ENCODE measurements around the gene VWA2.

The VWA2 gene

DNA sequence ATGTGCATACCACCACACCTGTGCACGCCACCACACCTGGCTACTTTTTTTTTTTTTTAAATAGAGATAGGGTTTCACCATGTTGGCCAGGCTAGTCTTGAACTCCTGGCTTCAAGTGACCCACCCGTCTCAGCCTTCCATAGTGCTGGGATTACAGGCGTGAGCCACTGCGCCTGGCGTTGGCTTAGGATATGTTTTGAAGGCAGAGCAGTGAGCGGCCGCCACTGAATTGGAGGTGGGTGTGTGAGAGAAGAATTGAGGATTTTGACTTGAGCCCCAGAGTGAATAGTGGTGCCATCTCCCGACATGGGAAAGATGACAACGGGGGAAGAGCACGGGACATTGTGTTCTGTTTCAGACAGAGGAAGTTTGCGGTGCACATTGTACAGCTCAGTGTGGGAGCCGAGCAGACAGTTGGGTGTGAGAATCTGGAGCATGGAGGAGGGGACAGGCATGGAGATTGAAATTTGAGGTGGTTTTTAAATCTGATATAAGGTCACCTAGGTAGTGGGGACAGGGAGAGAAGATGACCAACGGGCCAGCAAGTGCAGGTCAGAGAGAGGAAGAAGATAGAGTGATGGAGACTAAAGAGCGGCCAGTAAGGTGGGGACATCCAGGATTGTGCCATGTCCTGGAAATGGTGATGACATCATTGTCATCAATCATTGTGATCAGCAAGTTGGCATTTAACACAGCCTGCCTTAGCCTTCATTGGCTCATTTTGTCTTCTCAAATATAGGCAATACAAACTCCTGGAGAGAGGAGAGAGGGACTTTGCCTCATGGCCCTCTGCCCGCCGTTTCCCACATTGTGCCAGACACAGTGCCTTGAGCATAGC is 35.8 kb downstream of the VWA2 start:
- TF ChIP-seq, protein P1, sequence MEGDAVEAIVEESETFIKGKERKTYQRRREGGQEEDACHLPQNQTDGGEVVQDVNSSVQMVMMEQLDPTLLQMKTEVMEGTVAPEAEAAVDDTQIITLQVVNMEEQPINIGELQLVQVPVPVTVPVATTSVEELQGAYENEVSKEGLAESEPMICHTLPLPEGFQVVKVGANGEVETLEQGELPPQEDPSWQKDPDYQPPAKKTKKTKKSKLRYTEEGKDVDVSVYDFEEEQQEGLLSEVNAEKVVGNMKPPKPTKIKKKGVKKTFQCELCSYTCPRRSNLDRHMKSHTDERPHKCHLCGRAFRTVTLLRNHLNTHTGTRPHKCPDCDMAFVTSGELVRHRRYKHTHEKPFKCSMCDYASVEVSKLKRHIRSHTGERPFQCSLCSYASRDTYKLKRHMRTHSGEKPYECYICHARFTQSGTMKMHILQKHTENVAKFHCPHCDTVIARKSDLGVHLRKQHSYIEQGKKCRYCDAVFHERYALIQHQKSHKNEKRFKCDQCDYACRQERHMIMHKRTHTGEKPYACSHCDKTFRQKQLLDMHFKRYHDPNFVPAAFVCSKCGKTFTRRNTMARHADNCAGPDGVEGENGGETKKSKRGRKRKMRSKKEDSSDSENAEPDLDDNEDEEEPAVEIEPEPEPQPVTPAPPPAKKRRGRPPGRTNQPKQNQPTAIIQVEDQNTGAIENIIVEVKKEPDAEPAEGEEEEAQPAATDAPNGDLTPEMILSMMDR (conservative IDR thresholded peaks at IDR 0.05; ENCODE audit: low read depth), result no peak
- H3K27ac ChIP-seq, result no peak overlapping the region
- CTCF ChIA-PET, result interaction anchor here (0.6 kb wide), 1 partner anchor 95 kb away, joined by 4 read pairs; no protein-coding TSS in a partner anchor
- DNase-seq (ENCODE audit: low spot score), result no peak
- POLR2A ChIA-PET (ENCODE audit: low non-redundant PET), result no interaction called here

DNA sequence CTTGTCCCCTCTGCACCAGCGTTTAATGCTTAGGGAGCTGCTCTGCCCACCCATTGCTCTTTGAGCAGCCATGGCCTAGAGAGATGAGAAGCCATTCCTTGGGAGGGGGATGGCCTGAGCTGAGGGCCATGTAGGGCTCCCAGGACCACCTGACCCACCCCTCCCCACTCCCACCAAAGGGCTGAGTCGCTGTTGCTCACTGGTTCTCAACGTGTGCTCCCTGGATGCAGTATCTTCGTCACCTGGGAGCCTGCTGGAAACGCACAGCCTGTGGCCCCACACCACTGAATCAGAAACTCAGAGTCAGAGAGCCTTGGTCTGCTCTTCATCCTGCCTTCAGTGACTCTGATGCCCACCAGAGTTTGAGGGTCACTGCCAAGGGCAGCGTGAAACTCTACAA is 37.0 kb downstream of the VWA2 start:
- ChIA-PET CTCF (interaction anchor here (0.5 to 0.7 kb wide), 2 partner anchors 38 to 312 kb away, joined by 3 to 4 read pairs; no protein-coding TSS in a partner anchor), POLR2A (ENCODE audit: low non-redundant PET) (no interaction called here)
- DNase-seq (ENCODE audit: low spot score), result no peak
- no peak overlapping the region for H3K27ac ChIP-seq
- TF ChIP-seq, protein P1 (conservative IDR thresholded peaks at IDR 0.05; ENCODE audit: low read depth), result no peak

DNA sequence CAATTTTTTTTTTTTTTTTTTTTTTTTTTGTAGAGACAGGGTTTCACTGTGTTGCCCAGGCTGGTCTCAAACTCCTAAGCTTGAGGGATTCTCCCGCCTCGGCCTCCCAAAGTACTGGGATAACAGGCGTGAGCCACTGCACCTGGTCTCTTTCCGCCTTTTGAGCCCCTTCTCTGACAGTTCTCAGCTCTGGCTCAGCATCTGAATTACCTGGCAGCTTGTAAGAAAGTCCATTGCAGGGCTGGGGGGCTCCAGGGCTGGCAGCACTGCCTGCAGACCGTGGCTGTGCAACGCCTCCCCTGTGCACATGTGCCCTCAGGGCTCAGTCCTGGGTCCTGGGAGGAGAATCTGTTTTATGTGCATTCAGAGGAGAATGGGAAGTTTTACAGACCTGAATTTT is 37.6 kb downstream of the VWA2 start:
- TF ChIP-seq, protein P1 (conservative IDR thresholded peaks at IDR 0.05; ENCODE audit: low read depth), result no peak

DNA sequence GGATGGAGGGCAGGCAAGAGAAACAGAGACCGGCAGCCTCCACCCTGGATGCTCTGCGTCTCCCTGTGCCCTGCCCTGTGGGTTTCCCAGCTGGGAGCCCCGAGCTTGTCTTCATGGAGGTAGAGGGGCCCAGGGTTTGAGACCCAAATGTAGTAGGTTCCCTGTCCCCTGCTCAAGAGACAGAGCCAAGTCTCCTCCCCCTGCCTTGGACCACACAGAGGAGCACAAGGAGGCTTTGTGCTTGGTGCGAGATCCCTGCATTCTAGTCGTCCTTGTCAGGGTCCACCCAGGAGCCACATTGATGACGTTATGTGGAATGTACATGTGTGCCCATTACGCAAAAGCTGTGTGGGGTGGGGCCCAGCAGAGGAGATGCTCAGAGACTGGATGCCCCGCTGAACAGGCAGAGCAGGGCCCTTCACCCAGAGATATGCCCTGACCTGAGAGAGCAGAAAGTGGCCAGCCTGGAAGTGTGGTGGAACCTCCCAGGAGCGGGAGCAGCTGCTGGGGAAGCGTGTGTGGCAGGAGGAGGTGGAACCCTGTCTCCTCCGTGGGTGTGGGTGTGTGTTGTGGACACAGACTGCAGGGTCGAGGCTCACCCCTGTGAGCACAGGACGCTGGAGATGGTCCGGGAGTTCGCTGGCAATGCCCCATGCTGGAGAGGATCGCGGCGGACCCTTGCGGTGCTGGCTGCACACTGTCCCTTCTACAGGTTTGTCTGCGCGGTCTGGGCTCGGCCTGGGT is 39.3 kb downstream of the VWA2 start:
- ChIA-PET CTCF (interaction anchor here (0.6 to 0.9 kb wide), 2 partner anchors 12 to 218 kb away, joined by 3 to 4 read pairs; no protein-coding TSS in a partner anchor), POLR2A (ENCODE audit: low non-redundant PET) (no interaction called here)
- DNase-seq (ENCODE audit: low spot score), result no peak
- no peak overlapping the region for H3K27ac ChIP-seq
- TF ChIP-seq, protein P1 (conservative IDR thresholded peaks at IDR 0.05; ENCODE audit: low read depth), result no peak

More for the DNA sequence above, 37.6 kb downstream of the VWA2 start:
- H3K27ac ChIP-seq, result no peak overlapping the region
- no peak for DNase-seq (ENCODE audit: low spot score)
- ChIA-PET CTCF (interaction anchor here (0.7 kb wide), 1 partner anchor 313 kb away, joined by 3 read pairs; no protein-coding TSS in a partner anchor), POLR2A (ENCODE audit: low non-redundant PET) (no interaction called here)

DNA sequence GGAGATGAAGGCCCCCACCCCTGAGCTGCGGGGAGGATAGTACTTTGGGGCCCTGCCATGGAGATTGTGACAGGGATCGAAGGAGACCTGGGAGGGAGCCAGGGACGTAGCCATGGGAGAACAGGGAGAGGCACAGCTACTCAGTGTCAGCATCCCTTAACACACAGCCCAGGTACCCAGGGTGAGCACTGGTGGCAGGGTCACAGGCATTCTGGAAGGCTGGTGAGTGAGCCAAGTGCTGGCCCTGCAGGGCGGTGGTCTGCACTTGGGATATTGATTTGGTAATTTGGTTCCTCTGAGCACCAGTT is 39.8 kb downstream of the VWA2 start:
- DNase-seq (ENCODE audit: low spot score), result no peak
- no peak overlapping the region for H3K27ac ChIP-seq
- CTCF ChIA-PET, result interaction anchor here (0.9 kb wide), 1 partner anchor 12 kb away, joined by 4 read pairs; no protein-coding TSS in a partner anchor
- TF ChIP-seq, protein P1 (conservative IDR thresholded peaks at IDR 0.05; ENCODE audit: low read depth), result no peak
- POLR2A ChIA-PET (ENCODE audit: low non-redundant PET), result no interaction called here

DNA sequence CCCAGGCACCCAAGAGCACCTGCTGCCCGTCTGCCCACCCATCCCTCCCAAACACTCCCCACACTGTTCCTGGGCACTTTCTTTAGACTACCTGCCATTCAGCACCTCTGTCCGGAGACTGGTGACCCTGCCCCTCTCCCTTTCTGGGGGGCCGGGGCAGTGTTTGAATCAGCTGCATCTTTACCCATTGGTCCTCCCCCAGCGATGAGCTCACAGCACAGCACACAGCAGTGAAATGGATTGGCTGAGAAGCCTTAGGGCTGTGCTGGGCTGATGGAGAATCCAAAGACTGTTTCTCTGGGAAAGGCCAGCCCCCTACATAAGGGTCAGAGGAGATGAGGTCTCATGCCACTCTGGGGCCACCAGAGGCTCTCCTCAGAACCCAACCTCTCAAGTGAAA is 40.2 kb downstream of the VWA2 start:
- no peak overlapping the region for H3K27ac ChIP-seq
- TF ChIP-seq, protein P1 (conservative IDR thresholded peaks at IDR 0.05; ENCODE audit: low read depth), result no peak
- DNase-seq (ENCODE audit: low spot score), result no peak
- ChIA-PET CTCF (no interaction called here), POLR2A (ENCODE audit: low non-redundant PET) (no interaction called here)

Data from RWPE1 (cell line).